ENCODE measurements around the gene ALDH6A1.

DNA sequence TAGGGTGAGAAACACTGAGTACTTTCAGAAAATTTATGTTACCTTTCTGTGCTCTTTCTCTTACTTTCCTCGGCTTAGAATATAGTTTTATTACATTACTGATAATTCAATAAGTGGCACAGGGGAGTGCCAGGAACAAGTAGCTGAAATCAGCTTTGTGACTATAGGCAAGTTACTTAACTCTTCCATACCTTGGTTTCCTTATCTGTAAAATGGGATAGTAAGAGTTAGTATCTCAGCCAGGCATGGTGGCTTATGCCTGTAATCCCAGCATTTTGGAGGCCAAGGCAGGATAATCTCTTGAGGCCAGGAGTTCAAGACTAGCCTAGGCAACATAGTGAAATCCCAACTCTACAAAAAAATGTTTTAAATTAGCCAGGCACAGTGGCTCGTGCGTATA lies 49.7 kb downstream of the ALDH6A1 start:
- TF ChIP-seq POLR2AphosphoS5 (IDR thresholded peaks at IDR 0.05; ENCODE audit: borderline replicate concordance, low read depth, low read length) (no peak), EZH2 (IDR thresholded peaks at IDR 0.05) (no peak)
